Gastroesophageal sphincter (tissue), 4 donors: ENCODE data around the gene USP9X. TPM values are rescaled to one million over a fixed set of nuclear protein-coding genes. Genes with fewer than 3 reads are reported as not detected.

Experiments
- ATAC-seq: fragments of 150-250 bp; one replicate; pipeline ENCODE4 v1.9.1; 2016; ENCODE audit warnings: mild to moderate bottlenecking, moderate library complexity
- H3K27ac ChIP-seq, 4 donors: fragments of 200-600 bp; sonication (generic) in 3 of 4; 1 replicate in 3 of 4; 2 replicates in 1 of 4; pipeline ENCODE4 v1.5.1; 2016 to 2019
- H3K27me3 ChIP-seq: fragments of 200-600 bp; sonication (generic); one replicate; pipeline ENCODE4 v1.5.1; 2019
- H3K36me3 ChIP-seq, 2 donors: fragments of 200-600 bp; sonication (generic); one replicate each; pipeline ENCODE4 v1.5.1; 2019; ENCODE audit warnings: control low read depth in 1 of 2
- H3K4me1 ChIP-seq, 3 donors: fragments of 200-600 bp; sonication (generic); 1 replicate in 2 of 3; 2 replicates in 1 of 3; pipeline ENCODE4 v1.5.1; 2016 to 2019; ENCODE audit warnings: control low read depth in 2 of 3
- H3K4me3 ChIP-seq, 2 donors: fragments of 200-600 bp; sonication (generic); one replicate each; pipeline ENCODE4 v1.5.1; 2019; ENCODE audit warnings: mild to moderate bottlenecking in 1 of 2, moderate library complexity in 1 of 2
- H3K9me3 ChIP-seq, 3 donors: fragments of 200-600 bp; sonication (generic); one replicate each; pipeline ENCODE4 v1.5.1; 2017 to 2019; ENCODE audit warnings: control low read depth in 2 of 3
- EP300 ChIP-seq: sonication (generic); formaldehyde crosslinking; IDR thresholded peaks from one replicate; pipeline ENCODE4 v1.6.1; 2017; ENCODE audit warnings: antibody characterized with exemption, mild to moderate bottlenecking
- POLR2A ChIP-seq, 2 donors: fragments of 450-650 bp; IDR thresholded peaks; one replicate each; pipeline ENCODE4 v1.6.1; 2017; ENCODE audit warnings: antibody characterized with exemption in 2 of 2, mild to moderate bottlenecking in 2 of 2, moderate library complexity in 1 of 2
- POLR2AphosphoS5 ChIP-seq: sonication (generic); formaldehyde crosslinking; IDR thresholded peaks from one replicate; pipeline ENCODE4 v1.6.1; 2017; ENCODE audit warnings: antibody characterized with exemption
- WGBS, 2 donors: methylation state at CpG; one replicate each; pipeline ENCODE4 v1.1.5; 2018; ENCODE audit warnings: low coverage in 1 of 2; 5-methylcytosine and 5-hydroxymethylcytosine counted together
- total RNA-seq, 4 donors: library from RNA; depleted of rRNA; stranded (reverse); fragments of >200 nt; gene quantifications; one replicate each; pipeline ENCODE4 v1.1.0, GENCODE V29; 2016
- TF ChIP-seq, protein P1 (sequence below), 4 experiments: fragments of 200-600 bp in 2 of 4; fragments of 450-650 bp in 2 of 4; sonication (generic) in 1 of 4; IDR thresholded peaks; one replicate each; pipeline ENCODE4 v1.5.1; 2017 to 2019; ENCODE audit warnings: antibody characterized with exemption in 4 of 4, mild to moderate bottlenecking in 2 of 4, moderate library complexity in 2 of 4

Gene USP9X
- total RNA-seq, 4 donors from 2014 or later, result 113 to 141 (median 130) TPM

DNA sequence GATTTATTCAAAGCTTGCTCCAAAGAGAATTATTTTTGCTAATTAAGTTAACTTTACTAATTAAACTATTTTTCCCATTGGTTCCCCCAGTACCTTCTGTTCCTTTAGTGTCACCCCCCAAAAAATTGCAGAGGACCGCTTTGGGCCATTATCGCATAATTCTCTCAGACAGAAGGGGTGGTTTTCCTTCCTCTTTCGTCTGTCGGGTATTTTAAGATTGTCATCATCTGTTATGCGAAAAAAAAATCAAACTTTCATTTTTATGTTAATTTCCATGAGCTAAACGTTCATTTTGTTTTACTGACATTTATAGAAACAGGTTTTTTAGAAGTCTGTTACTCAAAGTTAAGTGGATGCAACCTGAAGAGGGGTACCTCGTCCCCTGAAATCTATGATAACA lies 172.6 kb downstream of the USP9X start:
- Histone ChIP-seq H3K9me3 (no peaks in the 10 kb centered on the region), H3K4me3 (no peak overlapping the region), H3K27ac (no peak overlapping the region), H3K4me1 (no peaks in the 10 kb centered on the region), H3K36me3 (no peaks in the 10 kb centered on the region), H3K27me3 (no peaks in the 10 kb centered on the region)
- TF ChIP-seq POLR2A (IDR thresholded peaks at IDR 0.05), result no peak
- TF ChIP-seq EP300, result no peak
- TF ChIP-seq POLR2AphosphoS5, result no peak
- no peak for ATAC-seq
- 63 to 71% methylated on average over 4 to 6 of the region's 7 CpGs for WGBS, 2 donors

DNA sequence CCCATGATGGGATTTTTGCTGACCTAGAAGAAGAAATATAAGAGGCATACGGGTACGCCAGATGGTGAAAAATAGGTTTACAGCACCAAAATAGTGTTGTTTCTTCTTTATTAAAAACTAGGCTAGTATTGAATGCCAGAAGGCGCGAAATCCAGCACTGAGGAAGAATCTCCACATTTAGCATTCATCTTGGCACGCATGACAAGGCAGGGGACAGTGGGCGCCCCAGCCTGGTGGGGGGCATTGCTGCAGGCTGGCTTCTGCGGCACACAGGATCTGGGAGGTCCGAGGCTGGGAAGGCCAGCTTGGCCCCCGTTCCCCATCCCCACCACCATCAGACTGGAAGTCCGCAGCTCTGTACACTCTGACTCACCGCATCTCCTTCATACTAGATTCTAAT lies 173.0 kb downstream of the USP9X start:
- Histone ChIP-seq H3K4me1 (no peaks in the 10 kb centered on the region), H3K9me3 (no peaks in the 10 kb centered on the region), H3K27ac (no peak overlapping the region), H3K27me3 (no peaks in the 10 kb centered on the region), H3K36me3 (no peaks in the 10 kb centered on the region), H3K4me3 (no peak overlapping the region)
- ATAC-seq, result no peak
- TF ChIP-seq EP300, result no peak
- TF ChIP-seq, protein P1, sequence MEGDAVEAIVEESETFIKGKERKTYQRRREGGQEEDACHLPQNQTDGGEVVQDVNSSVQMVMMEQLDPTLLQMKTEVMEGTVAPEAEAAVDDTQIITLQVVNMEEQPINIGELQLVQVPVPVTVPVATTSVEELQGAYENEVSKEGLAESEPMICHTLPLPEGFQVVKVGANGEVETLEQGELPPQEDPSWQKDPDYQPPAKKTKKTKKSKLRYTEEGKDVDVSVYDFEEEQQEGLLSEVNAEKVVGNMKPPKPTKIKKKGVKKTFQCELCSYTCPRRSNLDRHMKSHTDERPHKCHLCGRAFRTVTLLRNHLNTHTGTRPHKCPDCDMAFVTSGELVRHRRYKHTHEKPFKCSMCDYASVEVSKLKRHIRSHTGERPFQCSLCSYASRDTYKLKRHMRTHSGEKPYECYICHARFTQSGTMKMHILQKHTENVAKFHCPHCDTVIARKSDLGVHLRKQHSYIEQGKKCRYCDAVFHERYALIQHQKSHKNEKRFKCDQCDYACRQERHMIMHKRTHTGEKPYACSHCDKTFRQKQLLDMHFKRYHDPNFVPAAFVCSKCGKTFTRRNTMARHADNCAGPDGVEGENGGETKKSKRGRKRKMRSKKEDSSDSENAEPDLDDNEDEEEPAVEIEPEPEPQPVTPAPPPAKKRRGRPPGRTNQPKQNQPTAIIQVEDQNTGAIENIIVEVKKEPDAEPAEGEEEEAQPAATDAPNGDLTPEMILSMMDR (IDR thresholded peaks at IDR 0.05), result no peak
- no peak for TF ChIP-seq POLR2A (IDR thresholded peaks at IDR 0.05)
- no peak for TF ChIP-seq POLR2AphosphoS5
- 40 to 100% methylated on average over 1 to 2 of the region's 11 CpGs for WGBS, 2 donors

DNA sequence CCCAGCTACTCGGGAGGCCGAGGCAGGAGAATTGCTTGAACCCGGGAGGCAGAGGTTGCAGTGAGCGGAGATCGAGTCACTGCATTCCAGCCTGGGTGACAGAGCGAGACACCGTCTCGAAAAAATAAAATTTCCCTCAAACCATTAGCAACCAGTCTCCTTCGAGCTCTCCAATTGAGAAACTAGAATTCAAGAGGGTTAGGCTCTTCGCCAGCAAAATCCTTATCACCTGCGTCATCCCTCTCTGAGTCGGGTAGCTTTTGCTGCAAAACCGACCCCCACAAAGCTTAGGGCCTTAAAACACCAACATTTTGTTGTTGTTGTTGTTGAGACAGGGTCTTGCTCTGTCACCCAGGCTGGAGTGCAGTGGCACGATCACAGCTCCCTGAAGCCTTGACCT lies 173.6 kb downstream of the USP9X start:
- no peak for ATAC-seq
- WGBS, 2 donors, result 80 to 94% methylated on average over 1 to 5 of the region's 14 CpGs
- Histone ChIP-seq H3K4me3 (no peak overlapping the region), H3K9me3 (no peaks in the 10 kb centered on the region), H3K36me3 (no peaks in the 10 kb centered on the region), H3K27ac (no peak overlapping the region), H3K4me1 (no peaks in the 10 kb centered on the region), H3K27me3 (no peaks in the 10 kb centered on the region)
- TF ChIP-seq EP300 (no peak), POLR2A (IDR thresholded peaks at IDR 0.05) (no peak), POLR2AphosphoS5 (no peak)
- TF ChIP-seq, protein P1 (IDR thresholded peaks at IDR 0.05), result no peak

DNA sequence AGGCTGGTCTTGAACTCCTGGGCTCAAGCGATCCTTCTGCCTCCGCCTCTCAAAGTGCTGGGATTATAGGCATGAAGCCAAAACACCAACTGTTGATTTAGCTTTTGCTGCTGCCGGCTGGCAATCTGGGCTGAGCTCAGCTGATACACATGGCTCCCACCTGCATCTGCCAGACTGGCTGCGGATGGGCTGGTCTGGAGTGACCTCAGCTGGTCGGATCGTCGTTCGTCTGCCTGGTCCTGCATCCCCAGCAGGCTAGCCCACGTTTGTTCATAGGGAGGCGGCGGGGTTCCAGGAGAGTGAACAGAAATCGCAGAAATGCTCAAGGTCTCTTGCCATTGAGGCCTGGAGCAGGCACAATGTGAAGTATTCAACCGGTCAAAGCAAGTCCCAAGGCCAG lies 174.3 kb downstream of the USP9X start:
- TF ChIP-seq POLR2AphosphoS5, result no peak
- TF ChIP-seq POLR2A (IDR thresholded peaks at IDR 0.05), result no peak
- TF ChIP-seq, protein P1 (IDR thresholded peaks at IDR 0.05), result no peak
- no peak for TF ChIP-seq EP300
- no peaks in the 10 kb centered on the region for H3K27me3 ChIP-seq
- H3K9me3 ChIP-seq, result no peaks in the 10 kb centered on the region
- ATAC-seq, result no peak
- no peaks in the 10 kb centered on the region for H3K4me1 ChIP-seq
- no peaks in the 10 kb centered on the region for H3K36me3 ChIP-seq
- H3K27ac ChIP-seq, result no peak overlapping the region
- 74 to 85% methylated on average over 3 to 4 of the region's 13 CpGs for WGBS, 2 donors
- H3K4me3 ChIP-seq, result no peak overlapping the region

DNA sequence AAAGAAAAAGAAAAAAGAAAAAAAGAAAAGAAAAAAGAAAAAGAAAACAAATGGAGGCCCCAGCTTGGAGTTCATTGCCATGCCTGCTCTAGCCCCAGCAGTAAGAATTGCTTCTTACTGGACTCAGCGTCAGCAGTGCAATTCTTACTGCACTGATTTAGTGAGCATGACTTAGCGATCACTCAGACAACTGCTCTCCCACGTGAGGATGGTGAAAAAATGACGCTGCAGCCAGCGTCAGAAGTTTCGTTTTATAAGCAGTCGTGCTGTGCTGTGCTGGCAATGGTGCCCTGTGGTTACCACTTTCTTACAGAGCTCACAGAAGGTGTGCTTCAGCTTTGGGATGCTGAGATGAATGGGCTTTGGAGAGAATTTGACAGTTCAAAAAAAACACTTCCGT lies 180.4 kb downstream of the USP9X start:
- ATAC-seq, result peak; percentile 79
- H3K9me3 ChIP-seq, result no peaks in the 10 kb centered on the region
- WGBS, 2 donors, result 28 to 37% methylated on average over 7 to 8 of the region's 8 CpGs
- H3K27ac ChIP-seq, result peak overlapping the region in 3 of 4 donors; percentile 66 to 82 (median 66)
- peak overlapping the region; percentile 27 to 32 for H3K4me3 ChIP-seq
- TF ChIP-seq, protein P1 (IDR thresholded peaks at IDR 0.05), result no peak
- TF ChIP-seq POLR2AphosphoS5, result peak; percentile 25
- no peak for TF ChIP-seq EP300
- no peak for TF ChIP-seq POLR2A (IDR thresholded peaks at IDR 0.05)
- H3K4me1 ChIP-seq, result no peaks in the 10 kb centered on the region
- no peaks in the 10 kb centered on the region for H3K27me3 ChIP-seq
- H3K36me3 ChIP-seq, result no peaks in the 10 kb centered on the region
